Retinal pigment epithelial cell (primary cell): ENCODE data around the gene AGK.

Experiments
- DNase-seq: peaks from one replicate; pipeline ENCODE4 v3.0.0-alpha.2; 2010; ENCODE audit warnings: low read depth
- H3K4me3 ChIP-seq: 2 replicates; pipeline ENCODE4 v1.5.1; 2011; ENCODE audit warnings: mild to moderate bottlenecking, low read length, control low read depth, moderate library complexity
- CTCF ChIP-seq: conservative IDR thresholded peaks from 2 replicates; pipeline ENCODE4 v1.5.1; 2011; ENCODE audit warnings: low read depth, low read length, control low read depth, inconsistent platforms

The AGK gene

DNA sequence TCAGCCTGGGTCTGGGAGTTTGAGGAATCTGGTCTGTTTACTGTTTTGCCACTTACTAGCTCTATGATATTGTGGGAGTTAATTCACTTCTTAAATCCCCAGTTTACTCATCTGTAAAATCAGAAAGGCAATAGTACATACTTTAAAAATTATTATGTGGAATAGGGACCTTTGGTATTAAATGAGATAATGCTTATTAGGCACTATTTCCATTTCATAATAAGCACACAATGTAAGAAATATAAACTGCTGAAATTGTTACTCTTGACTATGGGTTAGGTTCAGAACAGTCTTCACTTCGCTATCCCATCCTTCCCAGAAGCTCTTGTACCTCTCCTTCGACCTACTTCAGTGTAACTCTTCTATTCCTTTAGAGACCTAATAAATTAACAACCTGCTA, 47.2 kb downstream of the AGK start:
- no peak overlapping the region for H3K4me3 ChIP-seq
- no peak for TF ChIP-seq CTCF
- DNase-seq, result no peak

DNA sequence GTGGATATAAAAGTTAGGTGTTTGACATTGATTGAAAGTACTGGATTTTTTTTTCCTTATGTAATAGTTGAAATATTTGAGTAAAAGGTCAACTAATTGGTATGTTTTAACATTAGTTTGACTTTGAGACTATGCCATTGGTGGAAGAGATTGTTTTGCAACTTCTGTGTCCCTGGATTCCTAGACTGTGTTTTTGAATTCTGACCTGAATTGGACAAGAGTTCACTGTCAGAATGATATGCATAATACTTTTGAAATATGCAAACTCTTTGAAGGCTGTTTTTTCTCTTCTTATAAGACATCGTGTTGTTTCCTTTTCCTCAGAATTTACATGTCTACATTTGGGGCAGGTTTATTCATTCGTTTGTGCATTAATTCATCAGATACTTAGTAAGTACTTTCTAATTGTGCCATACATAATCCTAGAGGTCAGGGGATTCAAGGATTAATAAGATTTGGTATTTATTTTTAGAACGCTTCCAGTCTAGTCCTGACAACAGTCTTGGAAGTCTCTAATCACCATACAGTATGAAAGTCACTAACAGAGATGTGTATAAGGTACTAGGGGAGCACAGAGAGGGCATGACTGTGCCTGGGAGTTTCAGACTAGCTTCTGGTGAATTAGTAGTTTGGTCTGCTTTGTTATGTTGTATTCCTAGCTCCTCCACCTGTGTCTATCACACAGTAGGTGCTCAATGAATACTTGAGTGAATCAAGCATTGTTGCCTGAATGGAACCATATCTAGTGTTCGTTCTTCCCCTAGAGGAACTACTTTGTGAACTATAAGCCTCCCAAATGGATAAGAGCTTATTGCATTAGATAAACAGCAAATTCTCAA, 49.2 kb downstream of the AGK start:
- no peak for DNase-seq
- TF ChIP-seq CTCF, result no peak

GRCh38 chr7:141609576-141609975, 58.4 kb downstream of the AGK start:
- DNase-seq, result no peak
- no peak overlapping the region for H3K4me3 ChIP-seq
- TF ChIP-seq CTCF, result no peak

More for the DNA sequence above, 49.2 kb downstream of the AGK start:
- no peak overlapping the region for H3K4me3 ChIP-seq

- no peak overlapping the region for H3K4me3 ChIP-seq
- no peak for TF ChIP-seq CTCF
Observed at GRCh38 chr7:141610671-141611070, 59.5 kb downstream of the AGK start.

GRCh38 chr7:141612861-141613260, 61.7 kb downstream of the AGK start:
- H3K4me3 ChIP-seq, result no peak overlapping the region
- no peak for TF ChIP-seq CTCF
- no peak for DNase-seq

More at GRCh38 chr7:141610671-141611070, 59.5 kb downstream of the AGK start:
- DNase-seq, result no peak

GRCh38 chr7:141617280-141617679, 66.1 kb downstream of the AGK start:
- H3K4me3 ChIP-seq, result no peak overlapping the region
- no peak for DNase-seq
- TF ChIP-seq CTCF, result no peak

DNA sequence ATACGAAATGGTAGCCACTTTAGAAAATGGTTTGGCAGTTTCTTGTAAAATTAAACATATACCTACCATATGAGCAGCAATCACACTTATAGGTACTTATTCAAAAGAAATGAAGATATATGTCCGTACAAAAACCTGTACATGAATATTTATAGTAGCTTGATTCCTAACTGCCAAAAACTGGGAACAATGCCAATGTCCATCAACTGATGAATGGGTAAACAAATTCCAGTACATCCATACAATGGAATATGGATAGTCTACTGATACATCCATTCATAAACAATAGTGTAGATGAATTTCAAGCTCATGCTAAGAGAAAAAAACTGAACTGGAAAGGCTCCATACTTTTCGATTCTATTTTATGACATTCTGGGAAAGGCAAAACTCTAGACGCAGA, 68.5 kb downstream of the AGK start:
- DNase-seq, result no peak
- H3K4me3 ChIP-seq, result no peak overlapping the region
- TF ChIP-seq CTCF, result no peak
